HCT116 (cell line): ENCODE results near the gene TMEM217.

Experiments
- CBX3 ChIP-seq: IDR thresholded peaks from 2 replicates; pipeline ENCODE4 v1.6.1; 2012; ENCODE audit warnings: low read depth
- CEBPB ChIP-seq: IDR thresholded peaks from 2 replicates; pipeline ENCODE4 v1.6.1; 2012; ENCODE audit warnings: low read depth
- EZH2 ChIP-seq: fragments of 200-600 bp; sonication (generic); IDR thresholded peaks from 2 replicates; pipeline ENCODE4 v1.6.1; 2017; ENCODE audit warnings: antibody characterized with exemption, mixed run types
- EZH2phosphoT487 ChIP-seq: fragments of 200-600 bp; IDR thresholded peaks from 2 replicates; pipeline ENCODE4 v1.6.1; 2018; ENCODE audit warnings: antibody characterized with exemption, borderline replicate concordance
- FOSL1 ChIP-seq: IDR thresholded peaks from 2 replicates; pipeline ENCODE4 v1.6.1; 2012; ENCODE audit warnings: low read depth
- POLR2A ChIP-seq: IDR thresholded peaks from 2 replicates; pipeline ENCODE4 v1.7.0; 2011; ENCODE audit warnings: borderline replicate concordance; ENCODE audit not compliant: insufficient read depth, insufficient read length; ENCODE audit errors: extremely low read depth
- POLR2AphosphoS5 ChIP-seq: IDR thresholded peaks from 2 replicates; pipeline ENCODE4 v1.6.1; 2011; ENCODE audit warnings: mild to moderate bottlenecking, low read depth, low read length, moderate library complexity
- RAD21 ChIP-seq: IDR thresholded peaks from 2 replicates; pipeline ENCODE4 v1.6.1; 2012; ENCODE audit warnings: low read depth, mild to moderate bottlenecking
- REST ChIP-seq: IDR thresholded peaks from 2 replicates; pipeline ENCODE4 v1.6.1; 2012; ENCODE audit warnings: low read depth
- SRF ChIP-seq: IDR thresholded peaks from 2 replicates; pipeline ENCODE4 v1.6.1; 2012; ENCODE audit warnings: low read depth
- TCF7L2 ChIP-seq: IDR thresholded peaks from 2 replicates; pipeline ENCODE4 v1.7.0; 2011; ENCODE audit warnings: borderline replicate concordance, inconsistent platforms; ENCODE audit not compliant: insufficient read depth, insufficient read length; ENCODE audit errors: extremely low read depth
- YY1 ChIP-seq: IDR thresholded peaks from 2 replicates; pipeline ENCODE4 v1.6.1; 2011; ENCODE audit warnings: low read length, low read depth, moderate library complexity, mild to moderate bottlenecking; ENCODE audit not compliant: insufficient replicate concordance; ENCODE audit errors: extremely low read depth
- ZBTB33 ChIP-seq: IDR thresholded peaks from 2 replicates; pipeline ENCODE4 v1.6.1; 2011; ENCODE audit warnings: mild to moderate bottlenecking, low read length, moderate library complexity; ENCODE audit not compliant: insufficient replicate concordance; ENCODE audit errors: extremely low read depth
- TF ChIP-seq, protein P1 (sequence below), 3 experiments: fragments of 200-600 bp in 1 of 3; sonication (generic) in 1 of 3; IDR thresholded peaks in 2 of 3; conservative IDR thresholded peaks in 1 of 3; 2 replicates each; pipeline ENCODE4 v1.5.1; 2012 to 2017; ENCODE audit warnings: low read depth in 2 of 3, low read length in 2 of 3, antibody characterized with exemption in 1 of 3, borderline replicate concordance in 1 of 3, control low read depth in 1 of 3, mild to moderate bottlenecking in 1 of 3, mixed read lengths in 1 of 3, mixed run types in 1 of 3, moderate library complexity in 1 of 3; ENCODE audit not compliant: insufficient read depth in 1 of 3

- TF ChIP-seq, protein P1, sequence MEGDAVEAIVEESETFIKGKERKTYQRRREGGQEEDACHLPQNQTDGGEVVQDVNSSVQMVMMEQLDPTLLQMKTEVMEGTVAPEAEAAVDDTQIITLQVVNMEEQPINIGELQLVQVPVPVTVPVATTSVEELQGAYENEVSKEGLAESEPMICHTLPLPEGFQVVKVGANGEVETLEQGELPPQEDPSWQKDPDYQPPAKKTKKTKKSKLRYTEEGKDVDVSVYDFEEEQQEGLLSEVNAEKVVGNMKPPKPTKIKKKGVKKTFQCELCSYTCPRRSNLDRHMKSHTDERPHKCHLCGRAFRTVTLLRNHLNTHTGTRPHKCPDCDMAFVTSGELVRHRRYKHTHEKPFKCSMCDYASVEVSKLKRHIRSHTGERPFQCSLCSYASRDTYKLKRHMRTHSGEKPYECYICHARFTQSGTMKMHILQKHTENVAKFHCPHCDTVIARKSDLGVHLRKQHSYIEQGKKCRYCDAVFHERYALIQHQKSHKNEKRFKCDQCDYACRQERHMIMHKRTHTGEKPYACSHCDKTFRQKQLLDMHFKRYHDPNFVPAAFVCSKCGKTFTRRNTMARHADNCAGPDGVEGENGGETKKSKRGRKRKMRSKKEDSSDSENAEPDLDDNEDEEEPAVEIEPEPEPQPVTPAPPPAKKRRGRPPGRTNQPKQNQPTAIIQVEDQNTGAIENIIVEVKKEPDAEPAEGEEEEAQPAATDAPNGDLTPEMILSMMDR (IDR thresholded peaks at IDR 0.05 in 2 of 3, conservative IDR thresholded peaks at IDR 0.05 in 1 of 3; ENCODE audit: borderline replicate concordance in 1 of 3, insufficient read depth in 1 of 3, low read depth in 2 of 3, low read length in 2 of 3) = no peak
- no peak for TF ChIP-seq POLR2A
- no peak for TF ChIP-seq EZH2phosphoT487
- no peak for TF ChIP-seq EZH2
- no peak for TF ChIP-seq RAD21
- no peak for TF ChIP-seq CBX3
- TF ChIP-seq ZBTB33 = no peak
- TF ChIP-seq REST = no peak
- TF ChIP-seq POLR2AphosphoS5 = no peak
- TF ChIP-seq FOSL1 = no peak
- TF ChIP-seq CEBPB = no peak
- TF ChIP-seq TCF7L2 = no peak
- no peak for TF ChIP-seq SRF
- TF ChIP-seq YY1 = no peak
These were observed 80.6 kb downstream of the TMEM217 start for GRCh38 chr6:37177077-37177934.
